Heart left ventricle (tissue), 13 donors: ENCODE results near the gene STS.

Source experiments
- CTCF ChIP-seq, 12 donors: fragments of 200-600 bp; sonication (generic) in 4 of 12; IDR thresholded peaks; one replicate each; pipeline versions ENCODE4 v1.5.0 to v1.8.0; 2018 to 2022; ENCODE audit warnings: antibody characterized with exemption in 12 of 12, mild to moderate bottlenecking in 5 of 12
- POLR2A ChIP-seq, 2 donors: fragments of 450-650 bp; IDR thresholded peaks; one replicate each; pipeline ENCODE4 v1.6.1; 2017; ENCODE audit warnings: antibody characterized with exemption in 2 of 2, mild to moderate bottlenecking in 2 of 2, moderate library complexity in 2 of 2
- donor health status: ischemic (EF 13 %, LVEDD 7.1; RV severe dilation, severe dysfunction).
- donor health status: DM: no; HTN: yes; CAD: no.
- donor health status: DM: no; HTN: no; CAD: no.
- donor health status: ischemic (EF 25% LVEDD 6.9; RV normal size, moderate dysfunction).
- donor health status: ischemic (EF 25% LVEDD 5.7; RV mildly dilated, moderate dysfunction).
- donor health status: ischemic (EF 35%, LVEDD 5.7; RV mildly dilated, moderate dysfunction).
- donor health status: nonischemic (EF 11% LVEDD 7.7; RV severe dilation, severe dysfunction).
- donor health status: DM: yes; HTN: yes; CAD: no.
- donor health status: PGD.
- donor health status: ischemic (EF 29% LVEDD 5.4; RV normal size, mild dysfunction).
- donor health status: nonischemic (EF 23%, LVEDD 6.1; RV moderate dilation, normal function).

- TF ChIP-seq CTCF (IDR thresholded peaks at IDR 0.05), result no peak
- no peak for TF ChIP-seq POLR2A (IDR thresholded peaks at IDR 0.05)
Observed at GRCh38 chrX:7133050-7133440, 14.5 kb upstream of the STS start.
